IgD-negative memory B cell (primary cell): ENCODE results near the gene CLCF1. TPM values are rescaled to one million over a fixed set of nuclear protein-coding genes. Genes with fewer than 3 reads are reported as not detected.
A peak's percentile ranks its signal among the peaks of the same experiment; 100 is the strongest.

ENCODE experiments used
- H3K27ac Mint-ChIP-seq, 3 donors: one replicate each; pipeline ENCODE4 v1.8.0; 2020 to 2022; ENCODE audit warnings: mild to moderate bottlenecking in 3 of 3, mixed read lengths in 3 of 3, moderate library complexity in 1 of 3
- H3K27me3 Mint-ChIP-seq: one replicate; pipeline ENCODE4 v1.8.0; 2021; ENCODE audit warnings: mixed read lengths
- H3K36me3 Mint-ChIP-seq: one replicate; pipeline ENCODE4 v1.8.0; 2020; ENCODE audit warnings: mild to moderate bottlenecking, mixed read lengths
- H3K4me1 Mint-ChIP-seq, 3 donors: one replicate each; pipeline ENCODE4 v1.8.0; 2020 to 2022; ENCODE audit warnings: mixed read lengths in 3 of 3, mild to moderate bottlenecking in 1 of 3
- H3K4me3 Mint-ChIP-seq, 4 donors: one replicate each; pipeline ENCODE4 v1.8.0; 2020 to 2022; ENCODE audit warnings: mild to moderate bottlenecking in 4 of 4, mixed read lengths in 4 of 4, moderate library complexity in 3 of 4
- H3K9me3 Mint-ChIP-seq, 3 donors: one replicate each; pipeline ENCODE4 v1.8.0; 2020 to 2021; ENCODE audit warnings: mixed read lengths in 3 of 3, mild to moderate bottlenecking in 1 of 3
- polyA plus RNA-seq: library from polyadenylated mRNA; unstranded; fragments of 300-500 nt; fragmentation: Illumina TruSeq; gene quantifications from one replicate; pipeline ENCODE4 v1.2.3, GENCODE V29; 2021

Gene CLCF1
- polyA plus RNA-seq, 1 donor from 2014 or later: 5.1 TPM

DNA sequence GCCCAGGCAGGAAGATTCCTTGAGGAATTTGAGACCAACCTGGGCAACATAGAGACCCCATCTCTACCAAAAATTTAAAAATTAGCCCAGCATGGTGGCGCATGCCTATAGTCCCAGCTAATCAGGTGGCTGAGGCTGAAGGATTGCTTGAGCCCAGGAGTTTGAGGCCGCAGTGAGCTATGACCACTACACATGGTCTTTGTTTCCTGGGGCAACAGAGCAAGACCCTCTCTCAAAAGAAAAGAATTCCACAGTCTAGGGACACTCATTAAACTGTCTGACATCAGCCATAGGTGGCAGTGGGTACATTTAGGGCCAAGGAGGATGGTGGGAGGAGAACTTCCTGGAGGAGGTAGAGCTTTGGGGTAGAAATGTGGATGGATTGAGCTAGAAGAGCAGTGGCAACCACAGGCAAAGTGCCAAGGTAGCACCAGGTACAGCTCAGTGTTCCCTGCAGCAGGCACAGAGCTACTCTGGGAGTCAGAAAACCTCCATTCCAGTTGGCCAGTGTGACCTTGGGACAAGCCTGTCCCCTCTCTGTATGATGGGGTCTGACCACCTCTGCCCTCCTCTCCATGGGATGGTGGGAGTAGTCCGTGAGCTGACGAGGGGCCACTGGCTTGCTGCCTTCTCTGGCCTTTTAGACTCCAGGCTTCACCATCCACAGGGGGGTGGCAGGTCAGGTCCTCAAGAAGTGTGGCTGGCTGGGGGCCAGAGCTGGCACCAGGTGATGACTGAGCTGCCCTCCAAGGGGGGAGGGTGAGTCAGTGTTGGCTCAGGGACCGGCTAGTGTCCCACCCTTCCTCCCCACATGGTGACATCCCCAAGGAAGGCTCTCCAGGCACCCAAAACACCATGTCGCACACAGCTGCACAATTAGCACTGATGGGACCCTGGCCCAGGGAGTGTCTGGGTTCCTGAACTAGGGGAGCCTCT, 3.7 kb upstream of the CLCF1 start:
- Mint-ChIP-seq H3K27me3 (no peaks in the 10 kb centered on the region), H3K27ac (peak overlapping the region in 2 of 3 donors; percentile 3 to 80), H3K4me1 (peaks cover 17 to 23% (median 23%) of the 10 kb centered on the region in 3 donors), H3K9me3 (no peaks in the 10 kb centered on the region), H3K4me3 (peak overlapping the region in 1 of 4 donors; percentile 67), H3K36me3 (peaks cover 2% of the 10 kb centered on the region)

DNA sequence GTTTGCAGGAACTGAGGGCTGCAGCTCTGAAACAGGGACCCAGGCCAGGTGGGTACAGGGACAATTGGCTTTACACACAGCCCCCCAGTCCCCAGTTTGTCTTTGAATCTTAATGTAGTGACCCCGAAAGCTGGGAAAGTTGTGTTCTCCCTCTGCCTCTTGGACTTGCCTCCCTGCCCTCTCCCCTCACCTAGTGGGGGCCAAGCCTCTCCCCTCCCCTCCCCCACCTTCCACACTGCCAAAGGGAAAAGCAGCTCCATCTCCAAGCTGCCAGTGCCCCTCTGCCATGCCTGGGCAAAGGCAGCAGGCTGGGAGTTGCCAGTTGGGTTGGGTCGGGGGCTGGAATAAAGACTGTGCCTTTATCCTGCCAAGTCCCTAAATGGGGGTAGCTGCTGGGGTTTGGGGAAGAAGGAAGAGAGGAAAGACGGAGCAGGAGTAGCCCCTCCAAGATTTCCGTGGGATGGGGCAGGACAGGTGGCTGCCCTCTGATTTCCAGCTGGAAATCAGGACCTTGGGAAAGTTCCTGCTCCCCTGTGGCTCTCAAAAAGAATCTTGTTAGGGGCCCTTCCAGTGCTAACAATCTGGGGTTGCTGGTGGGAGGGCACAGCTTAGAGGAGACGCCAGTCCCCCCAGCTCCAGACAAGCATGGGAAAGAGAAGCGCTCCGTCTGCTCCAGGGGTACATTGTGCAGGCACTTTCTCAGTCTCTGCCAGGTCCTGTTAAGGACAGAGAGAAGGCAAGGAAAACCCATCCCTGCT, 2.8 kb upstream of the CLCF1 start:
- no peaks in the 10 kb centered on the region for H3K27me3 Mint-ChIP-seq
- peak overlapping the region in 1 of 4 donors; percentile 67 for H3K4me3 Mint-ChIP-seq
- peaks cover 18 to 22% (median 19%) of the 10 kb centered on the region in 3 donors for H3K4me1 Mint-ChIP-seq
- no peaks in the 10 kb centered on the region for H3K9me3 Mint-ChIP-seq
- peak overlapping the region in 1 of 3 donors; percentile 80 for H3K27ac Mint-ChIP-seq
- H3K36me3 Mint-ChIP-seq: peaks cover 3% of the 10 kb centered on the region

DNA sequence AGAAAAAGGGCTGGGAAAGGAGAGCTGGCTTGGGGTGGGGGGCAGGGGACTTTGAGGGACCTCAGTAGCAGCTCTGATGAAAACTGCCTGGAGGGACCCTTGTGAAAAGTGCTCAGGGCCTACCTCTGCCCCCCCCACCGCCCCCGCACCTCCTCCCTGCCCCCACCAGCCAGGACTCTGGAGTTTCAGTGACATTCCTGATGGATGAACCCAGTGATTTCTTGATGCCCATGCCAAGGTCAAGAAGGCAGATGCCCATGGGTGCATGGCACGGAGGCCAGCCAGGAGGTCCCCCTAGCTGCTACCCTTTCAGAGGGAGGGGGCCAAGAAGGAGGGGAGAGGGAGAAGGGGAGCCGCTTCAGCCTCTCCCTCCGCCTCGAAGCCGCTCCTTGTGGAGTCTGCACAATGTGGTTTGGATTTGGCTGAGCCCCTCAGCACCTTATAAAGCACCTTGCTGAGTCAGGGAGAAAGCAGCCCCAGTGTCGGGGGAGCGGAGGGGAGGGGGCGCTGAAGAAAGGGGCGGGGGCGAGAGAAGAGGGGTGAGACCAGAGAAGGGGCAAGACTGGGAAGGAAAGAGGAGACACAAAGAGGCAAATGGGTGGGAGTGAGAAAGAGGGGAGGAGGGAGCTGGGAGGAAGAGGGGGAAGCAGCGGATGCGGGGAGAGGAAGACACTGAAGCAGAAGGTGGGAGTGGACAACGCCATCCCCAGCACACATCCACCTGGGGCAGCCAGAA, 2.1 kb upstream of the CLCF1 start:
- peak overlapping the region in 1 of 3 donors; percentile 80 for H3K27ac Mint-ChIP-seq
- H3K4me3 Mint-ChIP-seq: peak overlapping the region in 1 of 4 donors; percentile 39
- H3K36me3 Mint-ChIP-seq: peaks cover 1% of the 10 kb centered on the region
- H3K27me3 Mint-ChIP-seq: no peaks in the 10 kb centered on the region
- H3K4me1 Mint-ChIP-seq: peaks cover 16 to 22% (median 16%) of the 10 kb centered on the region in 3 donors
- no peaks in the 10 kb centered on the region for H3K9me3 Mint-ChIP-seq

DNA sequence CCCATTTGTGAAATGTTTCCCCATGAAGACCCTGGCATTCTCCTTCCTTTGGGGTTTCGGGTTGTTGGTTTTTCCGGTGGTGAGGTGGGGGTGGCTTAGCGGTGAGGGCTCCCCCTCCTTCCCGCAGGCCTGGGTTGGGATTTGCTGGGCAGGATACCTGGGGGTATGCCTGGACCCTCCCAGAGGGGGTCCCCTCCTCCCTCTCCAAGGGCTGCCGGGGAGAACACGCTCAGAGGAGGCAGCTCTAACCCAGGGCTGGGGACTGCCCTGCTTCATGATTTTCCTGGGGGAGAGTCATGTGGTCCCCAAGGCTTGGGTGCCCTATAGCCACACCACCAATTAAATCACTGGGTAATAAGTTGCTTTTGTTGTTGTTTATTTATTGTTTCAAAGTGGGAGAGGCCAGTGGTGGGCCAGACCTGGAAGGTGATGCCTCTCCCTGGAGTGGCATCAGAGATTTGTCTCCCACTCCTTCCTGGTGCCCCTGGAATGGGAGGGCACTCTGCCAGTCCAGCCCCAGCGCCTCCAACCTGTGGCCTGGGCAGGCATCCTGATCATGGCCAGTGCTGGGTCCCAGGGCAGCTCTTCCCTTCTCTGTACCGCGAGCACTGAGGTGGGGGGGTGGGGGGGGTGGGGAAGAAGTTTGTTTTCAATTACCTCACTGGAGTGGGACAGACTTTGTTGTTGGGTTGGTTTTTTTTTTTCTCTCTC, 1.3 kb upstream of the CLCF1 start:
- H3K27ac Mint-ChIP-seq: peak overlapping the region; percentile 44 to 99 (median 71)
- peak overlapping the region in 3 of 4 donors; percentile 75 to 99 (median 91) for H3K4me3 Mint-ChIP-seq
- H3K4me1 Mint-ChIP-seq: peaks cover 16 to 27% (median 21%) of the 10 kb centered on the region in 3 donors
- no peaks in the 10 kb centered on the region for H3K9me3 Mint-ChIP-seq
- H3K36me3 Mint-ChIP-seq: peaks cover 1% of the 10 kb centered on the region
- H3K27me3 Mint-ChIP-seq: no peaks in the 10 kb centered on the region

DNA sequence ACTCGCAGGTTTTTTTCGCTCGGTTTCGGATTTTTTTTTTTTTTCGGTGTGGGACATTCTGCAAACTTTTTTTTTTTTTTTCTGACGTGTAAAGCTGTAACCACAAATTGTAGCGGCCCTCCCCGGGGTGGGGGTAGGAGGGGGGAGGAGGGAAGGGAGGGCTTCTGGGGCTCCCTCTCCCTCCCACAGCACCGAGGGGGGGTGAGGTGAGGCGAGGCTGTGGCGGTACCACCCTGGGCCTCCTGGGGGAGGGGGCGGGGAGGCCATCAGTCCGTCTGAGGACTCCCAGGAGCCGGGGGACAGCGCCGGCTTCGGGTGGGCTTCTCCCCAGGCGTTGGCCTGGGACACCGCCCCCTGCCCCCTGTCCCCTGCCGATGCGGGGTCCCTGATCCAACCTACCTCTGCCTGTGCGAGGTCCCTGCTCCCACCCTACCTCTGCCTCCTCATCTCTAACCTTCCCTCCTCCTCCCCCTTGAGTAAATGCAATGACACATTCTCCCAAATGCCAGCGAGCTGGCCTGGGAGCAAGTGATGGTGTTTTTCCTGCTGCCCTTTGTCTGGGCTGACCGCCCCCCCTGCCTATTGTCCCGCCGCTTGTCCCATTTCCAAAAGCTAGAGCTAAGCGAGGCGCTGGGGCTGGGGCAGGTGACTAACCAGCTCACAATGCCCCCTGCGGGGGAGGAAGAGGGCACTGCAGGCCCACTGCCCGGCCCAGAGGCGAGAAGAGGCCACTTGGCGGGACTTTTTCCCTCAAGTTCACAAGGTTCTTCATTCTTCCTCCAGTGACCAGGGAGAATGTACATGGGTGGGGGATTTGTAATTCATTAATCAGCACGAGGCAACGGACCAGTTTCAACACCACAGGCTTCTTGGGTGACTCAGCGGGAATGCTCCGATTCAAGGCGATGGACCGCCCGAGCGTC, 511 bp upstream of the CLCF1 start:
- Mint-ChIP-seq H3K27ac (peak overlapping the region; percentile 94 to 99 (median 99)), H3K36me3 (peaks cover 1% of the 10 kb centered on the region), H3K4me1 (peaks cover 24 to 35% (median 29%) of the 10 kb centered on the region in 3 donors), H3K9me3 (no peaks in the 10 kb centered on the region), H3K4me3 (peak overlapping the region; percentile 92 to 99 (median 96)), H3K27me3 (no peaks in the 10 kb centered on the region)

GRCh38 chr11:67372321-67372992, 941 bp downstream of the CLCF1 start:
- no peaks in the 10 kb centered on the region for H3K9me3 Mint-ChIP-seq
- H3K27me3 Mint-ChIP-seq: no peaks in the 10 kb centered on the region
- no peak overlapping the region for H3K27ac Mint-ChIP-seq
- peaks cover 35 to 48% (median 42%) of the 10 kb centered on the region in 3 donors for H3K4me1 Mint-ChIP-seq
- peaks cover 1% of the 10 kb centered on the region for H3K36me3 Mint-ChIP-seq
- H3K4me3 Mint-ChIP-seq: peak overlapping the region in 3 of 4 donors; percentile 88 to 96 (median 94)

DNA sequence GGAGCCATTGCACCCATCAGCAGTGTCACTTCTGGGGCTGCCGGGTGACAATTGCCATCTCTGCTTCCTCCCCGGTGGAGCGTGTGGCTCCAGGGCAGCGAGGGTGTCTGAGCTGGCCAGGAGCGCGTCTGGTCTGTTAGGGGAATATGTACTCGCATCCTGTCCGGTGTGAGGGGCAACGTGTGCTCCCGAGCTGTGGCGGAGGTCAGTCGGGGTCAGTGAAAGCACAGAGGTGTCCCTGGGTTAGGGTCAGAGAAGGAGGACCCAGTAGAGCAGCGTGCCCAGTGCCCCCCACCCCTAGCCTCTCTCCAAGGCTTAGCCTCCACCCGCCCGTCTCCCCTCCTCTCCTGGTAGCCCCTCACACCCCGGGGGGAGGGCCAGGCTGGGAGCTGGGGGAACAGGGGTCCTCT, 1.5 kb downstream of the CLCF1 start:
- no peaks in the 10 kb centered on the region for H3K9me3 Mint-ChIP-seq

DNA sequence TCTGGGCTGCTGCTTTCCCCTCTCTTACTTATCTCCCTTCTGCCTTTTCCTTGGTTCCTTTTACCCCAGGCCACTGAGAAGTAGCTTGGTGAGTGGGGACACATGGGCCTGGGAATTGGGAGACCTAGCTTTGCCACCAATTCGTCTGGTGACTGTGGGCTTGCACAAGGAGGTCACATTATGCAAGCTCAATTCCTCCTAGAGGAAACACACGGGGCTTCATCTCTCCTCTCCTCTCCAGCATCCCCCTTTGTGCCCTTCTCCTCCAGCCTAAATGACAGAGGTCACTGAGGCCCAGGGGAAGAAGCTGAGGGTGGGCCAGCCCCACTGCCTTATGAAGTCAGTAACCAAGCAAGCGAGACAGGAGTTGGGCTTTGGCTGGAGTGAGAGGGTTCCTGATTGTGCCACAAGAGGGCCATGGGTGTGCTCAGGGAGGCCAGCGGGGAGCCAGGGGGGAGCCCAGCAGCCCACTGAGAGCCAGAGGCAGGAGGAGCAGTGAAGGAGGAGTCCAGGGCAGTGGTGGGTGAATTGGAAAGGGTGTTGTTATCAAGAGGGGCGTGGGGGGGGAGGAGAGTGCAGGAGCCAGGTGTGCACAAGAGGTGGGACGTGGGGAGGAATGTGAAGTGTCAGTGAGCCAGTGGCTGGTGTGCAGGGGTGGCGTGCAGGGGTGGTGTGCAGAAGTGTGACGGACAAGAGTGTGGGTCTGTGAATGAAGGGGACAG, 2.0 kb downstream of the CLCF1 start:
- H3K4me1 Mint-ChIP-seq: peaks cover 31 to 51% (median 43%) of the 10 kb centered on the region in 3 donors
- H3K4me3 Mint-ChIP-seq: peak overlapping the region; percentile 75 to 96 (median 91)
- peak overlapping the region; percentile 18 to 69 (median 63) for H3K27ac Mint-ChIP-seq
- no peaks in the 10 kb centered on the region for H3K9me3 Mint-ChIP-seq
- peaks cover 1% of the 10 kb centered on the region for H3K36me3 Mint-ChIP-seq
- H3K27me3 Mint-ChIP-seq: no peaks in the 10 kb centered on the region

More for the DNA sequence above, 1.5 kb downstream of the CLCF1 start:
- H3K36me3 Mint-ChIP-seq: peaks cover 1% of the 10 kb centered on the region
- H3K27ac Mint-ChIP-seq: peak overlapping the region; percentile 18 to 69 (median 68)
- H3K4me3 Mint-ChIP-seq: peak overlapping the region; percentile 75 to 96 (median 91)
- H3K27me3 Mint-ChIP-seq: no peaks in the 10 kb centered on the region
- H3K4me1 Mint-ChIP-seq: peaks cover 33 to 48% (median 42%) of the 10 kb centered on the region in 3 donors

GRCh38 chr11:67370351-67371076, 2.9 kb downstream of the CLCF1 start:
- Mint-ChIP-seq H3K27ac (peak overlapping the region in 2 of 3 donors; percentile 18 to 69), H3K9me3 (no peaks in the 10 kb centered on the region), H3K36me3 (peaks cover 1% of the 10 kb centered on the region), H3K4me1 (peaks cover 40 to 59% (median 51%) of the 10 kb centered on the region in 3 donors), H3K27me3 (no peaks in the 10 kb centered on the region), H3K4me3 (peak overlapping the region in 3 of 4 donors; percentile 75 to 85 (median 82))

DNA sequence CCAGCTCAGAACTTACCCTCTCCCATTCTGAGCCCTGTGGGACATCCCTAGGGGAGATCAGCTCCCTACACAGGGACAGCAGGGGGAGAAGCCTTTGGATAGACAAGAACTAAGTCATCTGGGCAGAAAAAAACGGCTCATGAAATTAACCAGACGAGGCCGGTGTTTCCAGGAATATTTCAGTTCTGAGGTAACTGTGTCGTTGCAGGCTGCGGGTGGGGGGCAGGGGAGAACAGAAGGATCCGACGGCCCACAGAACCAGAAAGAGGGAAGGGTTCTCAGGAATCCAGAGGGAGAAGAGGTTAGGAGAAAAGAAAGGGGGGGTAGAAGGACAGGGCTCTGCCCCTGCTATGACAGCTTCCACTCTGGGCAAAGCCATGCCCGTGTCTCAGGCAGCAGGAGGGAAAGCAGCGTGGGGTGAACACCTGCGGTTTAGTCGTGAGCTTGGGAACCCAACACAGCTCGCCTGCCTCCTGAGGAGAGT, 3.6 kb downstream of the CLCF1 start:
- Mint-ChIP-seq H3K27me3 (no peaks in the 10 kb centered on the region), H3K9me3 (no peaks in the 10 kb centered on the region), H3K36me3 (peaks cover 4% of the 10 kb centered on the region), H3K4me1 (peaks cover 42 to 65% (median 56%) of the 10 kb centered on the region in 3 donors), H3K4me3 (peak overlapping the region in 3 of 4 donors; percentile 55 to 77 (median 76)), H3K27ac (peak overlapping the region in 2 of 3 donors; percentile 59 to 69)

DNA sequence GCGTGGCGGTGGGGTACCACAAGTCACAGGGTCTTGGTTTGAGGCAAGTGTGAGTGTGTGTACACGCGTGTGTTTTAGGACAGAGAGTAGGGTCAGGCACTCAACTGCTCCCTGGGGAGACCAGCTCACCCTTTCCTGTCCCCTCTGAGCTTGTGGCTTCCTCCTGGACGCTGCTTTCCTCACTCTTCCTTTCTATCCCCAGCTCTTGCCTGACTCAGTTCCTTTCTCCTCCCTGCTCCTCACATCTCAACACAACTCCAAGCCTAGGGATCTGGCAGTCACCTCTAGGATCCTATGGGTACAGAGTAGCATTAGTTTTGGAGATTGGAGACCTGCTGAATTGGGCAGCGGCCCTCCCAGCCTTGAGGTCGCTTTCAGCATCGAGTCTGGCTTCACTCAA, 4.1 kb downstream of the CLCF1 start:
- Mint-ChIP-seq H3K4me1 (peaks cover 45 to 66% (median 61%) of the 10 kb centered on the region in 3 donors), H3K4me3 (peak overlapping the region; percentile 32 to 77 (median 66)), H3K9me3 (no peaks in the 10 kb centered on the region), H3K27ac (peak overlapping the region in 2 of 3 donors; percentile 47 to 69), H3K36me3 (peaks cover 4% of the 10 kb centered on the region), H3K27me3 (no peaks in the 10 kb centered on the region)
